Neuronal stem cell (in vitro differentiated cells): ENCODE measurements around the gene HJV.

Experiments used
- DNase-seq: peaks from one replicate; pipeline ENCODE4 v3.0.0-alpha.2; 2013; ENCODE audit warnings: low spot score
- H2AFZ ChIP-seq: one replicate; pipeline ENCODE4 v1.6.1; 2013; ENCODE audit warnings: mild to moderate bottlenecking, low read length, inconsistent platforms
- H2AK5ac ChIP-seq: 2 replicates; pipeline ENCODE4 v1.6.1; 2013; ENCODE audit warnings: low read depth, mild to moderate bottlenecking, inconsistent platforms, low read length, moderate library complexity, mixed read lengths
- H2BK120ac ChIP-seq: 2 replicates; pipeline ENCODE4 v1.6.1; 2013; ENCODE audit warnings: low read depth, mild to moderate bottlenecking, inconsistent platforms, low read length, moderate library complexity, mixed read lengths
- H2BK12ac ChIP-seq: one replicate; pipeline ENCODE4 v1.6.1; 2013; ENCODE audit warnings: low read length, inconsistent platforms
- H2BK15ac ChIP-seq: 2 replicates; pipeline ENCODE4 v1.6.1; 2013; ENCODE audit warnings: mild to moderate bottlenecking, low read length, inconsistent platforms, mixed read lengths
- H2BK5ac ChIP-seq: one replicate; pipeline ENCODE4 v1.6.1; 2013; ENCODE audit warnings: inconsistent platforms, mild to moderate bottlenecking, low read length, moderate library complexity
- H3K14ac ChIP-seq: one replicate; pipeline ENCODE4 v1.6.1; 2013; ENCODE audit warnings: low read length, inconsistent platforms
- H3K18ac ChIP-seq: 2 replicates; pipeline ENCODE4 v1.6.1; 2013; ENCODE audit warnings: low read length, inconsistent platforms
- H3K23ac ChIP-seq: 2 replicates; pipeline ENCODE4 v1.6.1; 2013; ENCODE audit warnings: low read depth, mild to moderate bottlenecking, mixed read lengths, low read length, inconsistent platforms; ENCODE audit not compliant: poor library complexity
- H3K27ac ChIP-seq: replicated peaks from 3 replicates; pipeline ENCODE4 v1.5.1; 2013; ENCODE audit warnings: low read length, inconsistent platforms
- H3K27me3 ChIP-seq, 3 experiments: 2 replicates each; pipeline ENCODE4 v1.6.1; 2013; ENCODE audit warnings: low read length in 3 of 3, mild to moderate bottlenecking in 2 of 3, inconsistent platforms in 1 of 3, low read depth in 1 of 3, mixed read lengths in 1 of 3, moderate library complexity in 1 of 3; ENCODE audit not compliant: control insufficient read depth in 3 of 3, insufficient read depth in 3 of 3
- H3K36me3 ChIP-seq, 2 donors: replicated peaks in 1 of 2; 2 replicates each; pipeline ENCODE4 v1.6.1; 2013; ENCODE audit warnings: low read length in 2 of 2; ENCODE audit not compliant: control insufficient read depth in 2 of 2, insufficient read depth in 2 of 2
- H3K4ac ChIP-seq: 2 replicates; pipeline ENCODE4 v1.6.1; 2013; ENCODE audit warnings: inconsistent platforms, mild to moderate bottlenecking, low read length, moderate library complexity
- H3K4me1 ChIP-seq, 2 donors: 1 replicate in 1 of 2; 2 replicates in 1 of 2; pipeline ENCODE4 v1.6.1; 2013; ENCODE audit warnings: low read length in 2 of 2, low read depth in 1 of 2; ENCODE audit not compliant: control insufficient read depth in 2 of 2, insufficient read depth in 1 of 2
- H3K4me2 ChIP-seq: one replicate; pipeline ENCODE4 v1.6.1; 2013; ENCODE audit warnings: mild to moderate bottlenecking, low read length, inconsistent platforms; ENCODE audit not compliant: insufficient read depth, poor library complexity, severe bottlenecking
- H3K4me3 ChIP-seq, 2 donors: 2 replicates each; pipeline ENCODE4 v1.5.1; 2013; ENCODE audit warnings: low read length in 2 of 2, mild to moderate bottlenecking in 2 of 2, inconsistent platforms in 1 of 2, moderate library complexity in 1 of 2
- H3K79me1 ChIP-seq: one replicate; pipeline ENCODE4 v1.6.1; 2013; ENCODE audit warnings: low read depth, mild to moderate bottlenecking, inconsistent platforms, low read length, moderate library complexity
- H3K9ac ChIP-seq: one replicate; pipeline ENCODE4 v1.6.1; 2013; ENCODE audit warnings: mild to moderate bottlenecking, low read depth, low read length, inconsistent platforms; ENCODE audit not compliant: poor library complexity
- H3K9me3 ChIP-seq, 2 donors: replicated peaks in 1 of 2; 2 replicates each; pipeline versions ENCODE3 to v1.6.1; 2013; ENCODE audit warnings: low read length in 2 of 2, mild to moderate bottlenecking in 2 of 2, inconsistent platforms in 1 of 2, low read depth in 1 of 2, mixed read lengths in 1 of 2, moderate library complexity in 1 of 2; ENCODE audit not compliant: control insufficient read depth in 2 of 2, insufficient read depth in 1 of 2
- H4K8ac ChIP-seq: one replicate; pipeline ENCODE4 v1.6.1; 2013; ENCODE audit warnings: low read depth, mild to moderate bottlenecking, inconsistent platforms, low read length, moderate library complexity
- H4K91ac ChIP-seq: one replicate; pipeline ENCODE4 v1.6.1; 2013; ENCODE audit warnings: low read length, low read depth, mild to moderate bottlenecking, inconsistent platforms; ENCODE audit not compliant: poor library complexity
- WGBS, 2 donors: extraction: QIAGEN DNeasy Blood & Tissue Kit; methylation state at CpG; one replicate each; pipeline ENCODE4 v1.1.7; 2013; ENCODE audit warnings: missing lambda C conversion rate in 2 of 2, mixed read lengths in 1 of 2; ENCODE audit not compliant: insufficient read length in 2 of 2, insufficient replicate concordance in 1 of 2; ENCODE audit errors: extremely low coverage in 2 of 2; 5-methylcytosine and 5-hydroxymethylcytosine counted together

HJV gene

GRCh38 chr1:145992502-145992936 lies 29.0 kb downstream of the HJV start:
- WGBS, 2 donors = no CpG with 5 or more reads among the region's 1 CpG
- peak overlapping the region in 1 of 2 donors; percentile 91 for H3K4me3 ChIP-seq
- no peak overlapping the region for H3K27ac ChIP-seq

GRCh38 chr1:145991735-145992412 lies 29.7 kb downstream of the HJV start:
- Histone ChIP-seq H3K9me3 (peaks cover 0 to 9% of the 10 kb centered on the region in 2 donors), H3K9ac (no peak overlapping the region), H3K36me3 (peaks cover 17 to 41% of the 10 kb centered on the region in 2 donors), H3K27ac (no peak overlapping the region), H2AK5ac (no peak overlapping the region), H2BK120ac (no peak overlapping the region), H2BK5ac (no peak overlapping the region), H4K91ac (no peak overlapping the region), H3K4me2 (no peak overlapping the region), H2AFZ (no peak overlapping the region), H3K23ac (no peak overlapping the region), H3K79me1 (no peaks in the 10 kb centered on the region), H3K4ac (no peak overlapping the region), H3K4me3 (no peak overlapping the region), H3K4me1 (peaks cover 3 to 22% of the 10 kb centered on the region in 2 donors), H2BK15ac (no peak overlapping the region), H3K27me3 (no peaks in the 10 kb centered on the region), H3K18ac (no peak overlapping the region), H2BK12ac (no peak overlapping the region), H4K8ac (no peak overlapping the region), H3K14ac (no peak overlapping the region)
- WGBS, 2 donors = no CpG with 5 or more reads among the region's 10 CpGs
- no peak for DNase-seq

More at GRCh38 chr1:145992502-145992936, 29.0 kb downstream of the HJV start:
- H3K14ac ChIP-seq = no peak overlapping the region
- no peak for DNase-seq
- H3K36me3 ChIP-seq = peaks cover 17 to 41% of the 10 kb centered on the region in 2 donors
- H2BK120ac ChIP-seq = no peak overlapping the region
- H2AFZ ChIP-seq = no peak overlapping the region
- no peaks in the 10 kb centered on the region for H3K79me1 ChIP-seq
- no peak overlapping the region for H4K8ac ChIP-seq
- H3K9me3 ChIP-seq = peaks cover 0 to 9% of the 10 kb centered on the region in 2 donors
- no peak overlapping the region for H3K4me2 ChIP-seq
- no peak overlapping the region for H3K4ac ChIP-seq
- no peak overlapping the region for H4K91ac ChIP-seq
- no peak overlapping the region for H2BK5ac ChIP-seq
- H3K27me3 ChIP-seq = no peaks in the 10 kb centered on the region
- no peak overlapping the region for H2AK5ac ChIP-seq
- peak overlapping the region; percentile 35 for H3K9ac ChIP-seq
- H2BK15ac ChIP-seq = no peak overlapping the region
- H3K4me1 ChIP-seq = peaks cover 7 to 24% of the 10 kb centered on the region in 2 donors
- H2BK12ac ChIP-seq = no peak overlapping the region
- no peak overlapping the region for H3K23ac ChIP-seq
- H3K18ac ChIP-seq = no peak overlapping the region

GRCh38 chr1:145990249-145990855 lies 31.2 kb downstream of the HJV start:
- peaks cover 17 to 38% of the 10 kb centered on the region in 2 donors for H3K36me3 ChIP-seq
- H4K91ac ChIP-seq = no peak overlapping the region
- H2AK5ac ChIP-seq = no peak overlapping the region
- H3K4me3 ChIP-seq = no peak overlapping the region
- H3K14ac ChIP-seq = no peak overlapping the region
- H3K9ac ChIP-seq = no peak overlapping the region
- no peak overlapping the region for H4K8ac ChIP-seq
- peaks cover 7 to 33% of the 10 kb centered on the region in 2 donors for H3K4me1 ChIP-seq
- no peak overlapping the region for H3K4me2 ChIP-seq
- no peak overlapping the region for H2BK12ac ChIP-seq
- H3K79me1 ChIP-seq = no peaks in the 10 kb centered on the region
- H2BK120ac ChIP-seq = no peak overlapping the region
- no peak for DNase-seq
- no CpG with 5 or more reads among the region's 7 CpGs for WGBS, 2 donors
- H3K9me3 ChIP-seq = peaks cover 0 to 9% of the 10 kb centered on the region in 2 donors
- H3K18ac ChIP-seq = no peak overlapping the region
- H2BK15ac ChIP-seq = no peak overlapping the region
- H3K27ac ChIP-seq = no peak overlapping the region
- H3K27me3 ChIP-seq = no peaks in the 10 kb centered on the region
- no peak overlapping the region for H2AFZ ChIP-seq
- H2BK5ac ChIP-seq = no peak overlapping the region
- no peak overlapping the region for H3K4ac ChIP-seq
- no peak overlapping the region for H3K23ac ChIP-seq

- Histone ChIP-seq H3K79me1 (no peaks in the 10 kb centered on the region), H2BK120ac (no peak overlapping the region), H3K4me2 (no peak overlapping the region), H3K4ac (no peak overlapping the region), H4K8ac (no peak overlapping the region), H2BK15ac (no peak overlapping the region), H3K27me3 (no peaks in the 10 kb centered on the region), H3K14ac (no peak overlapping the region), H3K9ac (no peak overlapping the region), H3K36me3 (peaks cover 8 to 22% of the 10 kb centered on the region in 2 donors), H3K4me3 (no peak overlapping the region), H3K18ac (no peak overlapping the region), H2BK12ac (no peak overlapping the region), H4K91ac (no peak overlapping the region), H2AFZ (no peak overlapping the region), H3K9me3 (peaks cover 0 to 4% of the 10 kb centered on the region in 2 donors), H3K27ac (no peak overlapping the region), H2BK5ac (no peak overlapping the region), H3K23ac (no peak overlapping the region), H3K4me1 (peaks cover 7 to 30% of the 10 kb centered on the region in 2 donors), H2AK5ac (no peak overlapping the region)
- no peak for DNase-seq
- no CpG with 5 or more reads among the region's 5 CpGs for WGBS, 2 donors
Measured at GRCh38 chr1:145988773-145989172, 32.8 kb downstream of the HJV start.
